ENCODE measurements around the gene FSD2. TPM values are rescaled to one million over a fixed set of nuclear protein-coding genes. Genes with fewer than 3 reads are reported as not detected.

Gene FSD2, protein sequence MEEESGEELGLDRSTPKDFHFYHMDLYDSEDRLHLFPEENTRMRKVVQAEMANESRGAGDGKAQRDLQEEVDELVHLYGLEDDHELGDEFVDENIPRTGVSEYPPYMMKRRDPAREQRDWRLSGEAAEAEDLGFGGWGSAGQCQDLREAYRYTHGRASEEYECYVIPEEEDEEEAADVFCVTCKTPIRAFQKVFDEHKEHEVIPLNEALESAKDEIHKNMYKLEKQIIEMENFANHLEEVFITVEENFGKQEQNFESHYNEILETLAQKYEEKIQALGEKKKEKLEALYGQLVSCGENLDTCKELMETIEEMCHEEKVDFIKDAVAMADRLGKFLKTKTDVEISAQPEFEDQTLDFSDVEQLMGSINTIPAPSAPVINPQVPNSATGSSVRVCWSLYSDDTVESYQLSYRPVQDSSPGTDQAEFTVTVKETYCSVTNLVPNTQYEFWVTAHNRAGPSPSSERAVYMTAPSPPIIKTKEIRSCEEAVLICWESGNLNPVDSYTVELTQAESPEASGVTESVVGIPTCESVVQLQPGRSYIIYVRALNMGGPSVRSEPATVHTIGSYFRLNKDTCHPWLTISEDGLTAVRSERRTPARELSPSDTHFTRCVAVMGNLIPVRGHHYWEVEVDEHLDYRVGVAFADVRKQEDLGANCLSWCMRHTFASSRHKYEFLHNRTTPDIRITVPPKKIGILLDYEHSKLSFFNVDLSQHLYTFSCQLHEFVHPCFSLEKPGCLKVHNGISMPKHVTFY
- not detected for total RNA-seq

- Mint-ChIP-seq H3K4me3 (no peak within 1 kb of the TSS), H3K27ac (no peak within 1 kb of the TSS), H3K9me3 (no peaks in the 10 kb centered on the region), H3K4me1 (ENCODE audit: low read depth) (peaks cover 22% of the 10 kb centered on the region), H3K27me3 (ENCODE audit: low read depth) (peaks cover 35% of the 10 kb centered on the region), H3K36me3 (ENCODE audit: insufficient read depth in 2 of 2) (peaks cover 0 to 3% of the 10 kb centered on the region in 2 donors)
- DNase-seq (no peak), ATAC-seq (replicated peaks in 1 of 2) (no peak)
Measured at GRCh38 chr15:82805994-82806406, at the start of gene FSD2. Gene FSD2 (minus strand): TSS chr15:82806069. CDS start chr15:82787390, 18,679 bp downstream.

DNA sequence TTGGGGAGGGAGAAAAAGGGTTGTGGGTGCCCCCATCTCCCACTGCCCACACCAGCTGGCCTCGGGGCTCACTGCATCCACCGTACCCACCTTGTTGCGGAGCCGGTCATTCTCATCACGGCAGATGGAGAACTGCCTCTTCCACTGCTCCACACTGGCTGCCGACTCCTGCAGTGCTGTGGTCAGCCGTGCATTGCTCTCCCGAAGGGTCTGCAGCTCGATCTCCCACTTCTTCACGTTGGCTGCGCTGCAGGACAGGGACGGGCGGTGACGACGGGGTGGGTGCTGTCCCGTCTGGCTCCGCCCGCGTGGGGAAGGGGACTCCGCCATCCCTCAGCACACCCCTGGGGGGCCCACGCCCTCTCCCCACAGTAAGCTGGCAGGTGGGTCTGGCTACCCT lies 48.7 kb upstream of the FSD2 start:
- Mint-ChIP-seq H3K9me3 (no peaks in the 10 kb centered on the region), H3K36me3 (ENCODE audit: insufficient read depth in 2 of 2) (no peaks in the 10 kb centered on the region), H3K27me3 (ENCODE audit: low read depth) (no peaks in the 10 kb centered on the region), H3K4me3 (no peak overlapping the region), H3K27ac (no peak overlapping the region), H3K4me1 (ENCODE audit: low read depth) (peaks cover 10% of the 10 kb centered on the region)
- no peak for ATAC-seq (replicated peaks in 1 of 2)
- no peak for DNase-seq

GRCh38 chr15:82852941-82853561 lies 47.2 kb upstream of the FSD2 start:
- H3K4me1 Mint-ChIP-seq (ENCODE audit: low read depth), result peaks cover 14% of the 10 kb centered on the region
- H3K4me3 Mint-ChIP-seq, result no peak overlapping the region
- no peaks in the 10 kb centered on the region for H3K27me3 Mint-ChIP-seq (ENCODE audit: low read depth)
- no peak for ATAC-seq (replicated peaks in 1 of 2)
- DNase-seq, result no peak
- no peak overlapping the region for H3K27ac Mint-ChIP-seq
- H3K36me3 Mint-ChIP-seq (ENCODE audit: insufficient read depth in 2 of 2), result no peaks in the 10 kb centered on the region
- no peaks in the 10 kb centered on the region for H3K9me3 Mint-ChIP-seq

GRCh38 chr15:82851981-82852511 lies 46.2 kb upstream of the FSD2 start:
- no peaks in the 10 kb centered on the region for H3K9me3 Mint-ChIP-seq
- ATAC-seq (replicated peaks in 1 of 2) (no peak), DNase-seq (no peak)
- H3K27me3 Mint-ChIP-seq (ENCODE audit: low read depth), result no peaks in the 10 kb centered on the region
- H3K4me1 Mint-ChIP-seq (ENCODE audit: low read depth), result peaks cover 14% of the 10 kb centered on the region
- no peak overlapping the region for H3K27ac Mint-ChIP-seq
- H3K4me3 Mint-ChIP-seq, result no peak overlapping the region
- no peaks in the 10 kb centered on the region for H3K36me3 Mint-ChIP-seq (ENCODE audit: insufficient read depth in 2 of 2)

DNA sequence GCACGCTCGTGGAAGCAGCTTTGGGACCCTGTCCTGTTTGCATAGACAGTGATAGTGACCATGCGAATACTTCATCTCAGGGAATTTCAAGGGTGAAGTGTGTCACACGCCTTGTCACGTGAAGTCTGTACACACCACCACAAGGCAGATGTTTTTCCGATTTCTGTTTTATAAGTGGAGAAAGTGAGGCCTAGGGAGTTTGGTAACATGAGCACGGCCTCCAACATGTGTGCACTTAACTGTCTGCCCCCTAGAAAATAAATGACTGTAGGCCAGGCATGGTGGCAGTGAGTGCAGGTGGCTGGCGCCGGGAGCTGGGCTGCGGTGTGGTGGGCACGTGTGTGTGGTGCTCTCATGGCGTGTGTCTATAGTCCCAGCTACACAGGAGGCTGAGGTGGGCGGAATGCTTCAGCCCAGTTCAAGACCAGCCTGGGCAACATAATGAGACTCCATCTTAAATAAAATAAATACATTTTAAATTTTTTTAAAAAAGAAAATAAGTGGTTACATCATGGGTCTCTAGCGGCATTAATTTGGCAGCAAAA lies 45.5 kb upstream of the FSD2 start:
- no peaks in the 10 kb centered on the region for H3K27me3 Mint-ChIP-seq (ENCODE audit: low read depth)
- peaks cover 14% of the 10 kb centered on the region for H3K4me1 Mint-ChIP-seq (ENCODE audit: low read depth)
- ATAC-seq (replicated peaks in 1 of 2) (no peak), DNase-seq (no peak)
- no peak overlapping the region for H3K4me3 Mint-ChIP-seq
- no peak overlapping the region for H3K27ac Mint-ChIP-seq
- H3K9me3 Mint-ChIP-seq, result no peaks in the 10 kb centered on the region
- no peaks in the 10 kb centered on the region for H3K36me3 Mint-ChIP-seq (ENCODE audit: insufficient read depth in 2 of 2)

GRCh38 chr15:82850731-82851130 lies 44.9 kb upstream of the FSD2 start:
- ATAC-seq (replicated peaks in 1 of 2) (no peak), DNase-seq (no peak)
- Mint-ChIP-seq H3K9me3 (no peaks in the 10 kb centered on the region), H3K27me3 (ENCODE audit: low read depth) (no peaks in the 10 kb centered on the region), H3K4me3 (no peak overlapping the region), H3K27ac (no peak overlapping the region), H3K4me1 (ENCODE audit: low read depth) (peaks cover 10% of the 10 kb centered on the region), H3K36me3 (ENCODE audit: insufficient read depth in 2 of 2) (no peaks in the 10 kb centered on the region)

- no peak overlapping the region for H3K4me3 Mint-ChIP-seq
- no peaks in the 10 kb centered on the region for H3K9me3 Mint-ChIP-seq
- DNase-seq (peak; percentile 58 to 64), ATAC-seq (replicated peaks in 1 of 2) (peak; percentile 70 to 72)
- no peak overlapping the region for H3K27ac Mint-ChIP-seq
- peaks cover 5% of the 10 kb centered on the region for H3K27me3 Mint-ChIP-seq (ENCODE audit: low read depth)
- H3K4me1 Mint-ChIP-seq (ENCODE audit: low read depth), result peaks cover 13% of the 10 kb centered on the region
- no peaks in the 10 kb centered on the region for H3K36me3 Mint-ChIP-seq (ENCODE audit: insufficient read depth in 2 of 2)
Measured at GRCh38 chr15:82849556-82850512, 44.0 kb upstream of the FSD2 start.

DNA sequence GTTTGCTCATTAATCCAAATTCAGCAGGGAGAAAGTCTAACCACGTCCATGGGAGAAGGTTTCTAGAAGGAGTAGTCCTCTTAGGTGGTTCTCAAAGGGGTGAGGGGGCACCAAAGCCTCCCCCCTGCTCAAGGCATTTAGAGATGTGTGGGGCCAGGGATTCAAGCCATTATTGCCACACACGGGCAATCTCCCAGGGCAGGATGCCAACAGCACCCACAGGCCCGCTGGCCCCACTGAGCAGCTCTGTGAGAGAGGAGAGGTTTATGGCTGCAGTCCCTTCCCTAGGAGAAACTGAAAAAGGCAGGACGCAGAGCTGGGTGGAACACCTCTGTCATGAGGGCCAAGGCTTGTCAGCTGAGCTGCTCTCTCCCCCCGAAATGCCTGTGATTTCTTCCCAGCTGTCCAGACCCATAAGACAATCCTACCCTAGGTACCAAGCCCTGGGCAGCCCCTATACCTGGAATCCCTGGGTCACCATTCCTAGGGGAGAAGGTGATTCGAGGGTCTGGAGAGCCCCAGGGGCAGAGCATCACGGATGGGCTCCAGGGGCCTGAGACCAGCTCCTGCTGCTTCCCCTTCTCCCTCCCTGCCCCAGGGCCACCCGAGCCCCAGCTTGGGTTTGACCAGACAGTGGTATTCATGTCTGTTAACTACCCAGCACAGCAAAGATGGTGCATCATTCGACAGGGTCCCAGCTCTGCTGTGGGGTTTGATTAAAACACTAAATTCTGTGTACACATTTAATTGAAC lies 42.5 kb upstream of the FSD2 start:
- no peak for DNase-seq
- H3K27ac Mint-ChIP-seq, result no peak overlapping the region
- ATAC-seq (replicated peaks in 1 of 2), result no peak
- peaks cover 9% of the 10 kb centered on the region for H3K27me3 Mint-ChIP-seq (ENCODE audit: low read depth)
- H3K9me3 Mint-ChIP-seq, result no peaks in the 10 kb centered on the region
- H3K4me1 Mint-ChIP-seq (ENCODE audit: low read depth), result peaks cover 16% of the 10 kb centered on the region
- no peaks in the 10 kb centered on the region for H3K36me3 Mint-ChIP-seq (ENCODE audit: insufficient read depth in 2 of 2)
- no peak overlapping the region for H3K4me3 Mint-ChIP-seq

GRCh38 chr15:82847703-82848102 lies 41.8 kb upstream of the FSD2 start:
- DNase-seq (no peak), ATAC-seq (replicated peaks in 1 of 2) (no peak)
- no peaks in the 10 kb centered on the region for H3K36me3 Mint-ChIP-seq (ENCODE audit: insufficient read depth in 2 of 2)
- no peak overlapping the region for H3K27ac Mint-ChIP-seq
- H3K27me3 Mint-ChIP-seq (ENCODE audit: low read depth), result peaks cover 9% of the 10 kb centered on the region
- H3K9me3 Mint-ChIP-seq, result no peaks in the 10 kb centered on the region
- no peak overlapping the region for H3K4me3 Mint-ChIP-seq
- H3K4me1 Mint-ChIP-seq (ENCODE audit: low read depth), result peaks cover 16% of the 10 kb centered on the region

DNA sequence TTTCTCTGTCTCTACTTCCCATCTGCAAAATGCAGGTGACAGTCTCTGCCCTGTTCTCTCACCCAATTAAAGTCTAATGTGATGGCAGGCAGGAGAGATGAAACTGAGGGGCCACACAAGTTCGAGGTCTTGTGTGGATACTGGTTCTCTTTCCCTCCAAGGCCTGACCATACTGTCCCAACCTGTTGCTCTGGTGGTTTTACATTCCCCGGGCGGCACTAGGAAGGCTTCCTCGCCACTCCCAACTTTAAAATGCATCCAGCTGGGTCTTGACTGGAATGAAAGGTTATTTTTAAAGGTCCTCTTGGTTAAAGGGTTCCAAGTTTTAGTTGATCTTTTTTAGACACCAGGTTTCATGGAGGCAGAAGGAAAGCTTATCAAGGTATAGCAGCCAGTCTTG lies 40.8 kb upstream of the FSD2 start:
- Mint-ChIP-seq H3K4me3 (no peak overlapping the region), H3K9me3 (no peaks in the 10 kb centered on the region), H3K27ac (no peak overlapping the region), H3K36me3 (ENCODE audit: insufficient read depth in 2 of 2) (no peaks in the 10 kb centered on the region), H3K4me1 (ENCODE audit: low read depth) (peaks cover 16% of the 10 kb centered on the region), H3K27me3 (ENCODE audit: low read depth) (peaks cover 9% of the 10 kb centered on the region)
- no peak for DNase-seq
- ATAC-seq (replicated peaks in 1 of 2), result no peak

DNA sequence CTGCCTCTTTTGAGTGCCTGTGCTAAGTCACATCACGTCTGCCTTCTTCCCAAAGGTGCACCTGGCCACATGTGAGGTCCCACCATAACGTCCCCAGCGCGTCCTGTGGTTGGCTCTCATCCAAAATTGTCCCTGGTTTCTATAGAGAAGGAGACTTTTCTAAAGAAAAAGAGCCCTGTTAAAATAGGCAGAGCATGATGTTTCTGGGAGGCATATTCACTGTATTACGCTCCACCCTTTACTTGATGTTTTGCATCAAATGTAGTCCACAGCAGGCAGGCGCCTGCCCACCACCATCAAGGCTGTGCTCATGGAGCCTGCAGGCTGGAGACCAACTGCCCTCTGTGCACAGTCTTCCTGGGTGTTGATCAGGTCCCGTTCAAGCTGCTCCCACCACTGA lies 39.8 kb upstream of the FSD2 start:
- peaks cover 9% of the 10 kb centered on the region for H3K27me3 Mint-ChIP-seq (ENCODE audit: low read depth)
- ATAC-seq (replicated peaks in 1 of 2) (no peak), DNase-seq (no peak)
- no peaks in the 10 kb centered on the region for H3K9me3 Mint-ChIP-seq
- no peak overlapping the region for H3K4me3 Mint-ChIP-seq
- no peak overlapping the region for H3K27ac Mint-ChIP-seq
- H3K4me1 Mint-ChIP-seq (ENCODE audit: low read depth), result peaks cover 16% of the 10 kb centered on the region
- H3K36me3 Mint-ChIP-seq (ENCODE audit: insufficient read depth in 2 of 2), result no peaks in the 10 kb centered on the region

DNA sequence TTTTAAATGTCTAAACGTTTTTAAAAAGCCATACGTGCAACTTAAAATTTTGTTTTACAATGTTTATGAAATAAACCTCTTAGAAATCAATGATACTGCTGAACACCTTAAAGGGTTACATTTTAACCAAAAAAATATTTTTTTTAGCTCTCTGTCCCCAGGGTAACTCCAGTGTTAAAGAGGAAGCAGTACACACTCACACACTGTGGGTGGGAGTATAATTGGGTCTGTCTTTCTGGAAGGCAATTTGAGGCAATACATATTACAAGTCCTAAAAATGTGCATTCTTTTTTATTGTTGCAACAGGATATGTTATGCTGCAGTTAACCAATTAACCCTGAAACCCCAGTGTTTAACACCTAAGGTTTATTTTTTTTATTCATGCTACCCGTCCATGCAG lies 37.7 kb upstream of the FSD2 start:
- Mint-ChIP-seq H3K9me3 (no peaks in the 10 kb centered on the region), H3K4me1 (ENCODE audit: low read depth) (peaks cover 8% of the 10 kb centered on the region), H3K36me3 (ENCODE audit: insufficient read depth in 2 of 2) (no peaks in the 10 kb centered on the region), H3K27ac (no peak overlapping the region), H3K27me3 (ENCODE audit: low read depth) (peaks cover 9% of the 10 kb centered on the region), H3K4me3 (no peak overlapping the region)
- ATAC-seq (replicated peaks in 1 of 2) (no peak), DNase-seq (no peak)
